ENCODE measurements around the gene HOXA2. TPM values are rescaled to one million over a fixed set of nuclear protein-coding genes. Genes with fewer than 3 reads are reported as not detected.

Gene HOXA2
- total and polyA plus RNA-seq, 2 of the 8 experiments (the other 6 are each of a cell fraction or from before 2014, with no cell fraction given) = not detected

DNA sequence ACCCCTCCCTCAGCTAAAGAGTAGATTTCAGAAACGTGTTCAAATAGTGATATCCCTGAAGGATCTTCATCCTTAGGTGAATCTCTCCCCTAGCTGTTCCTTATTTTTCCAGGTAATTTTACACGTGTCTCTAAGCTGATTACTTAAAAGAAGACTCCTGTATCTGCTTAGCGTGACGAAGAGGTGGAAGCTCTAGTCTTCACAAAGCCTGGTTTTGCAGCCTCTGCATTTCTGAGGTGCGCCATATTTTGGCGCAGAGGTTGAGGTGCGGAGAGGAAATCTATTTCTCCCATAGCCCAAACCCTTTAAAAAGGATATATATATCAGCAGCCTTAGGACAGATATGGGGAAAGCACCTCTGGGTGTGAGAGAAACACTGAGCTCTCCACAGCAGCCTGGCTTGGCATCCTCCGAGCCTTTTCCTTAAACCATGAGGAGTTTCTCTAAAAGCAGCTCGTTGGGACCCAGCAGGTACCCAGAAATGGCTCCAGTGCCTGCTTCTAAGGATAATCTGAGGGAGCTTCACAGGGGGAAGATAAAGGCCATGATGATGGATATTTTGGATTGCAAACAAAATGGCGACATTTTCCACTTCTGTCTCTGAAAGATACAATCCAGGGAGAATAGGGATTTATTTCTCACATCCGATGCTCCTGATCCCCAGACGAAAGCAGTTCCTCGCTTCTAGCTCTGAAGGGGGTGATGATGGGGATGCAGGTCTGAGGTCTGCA is 3.0 kb upstream of the HOXA2 start:
- H3K4me1 ChIP-seq (replicated peaks in 1 of 4; ENCODE audit: control insufficient read depth in 3 of 4, insufficient read depth in 4 of 4, low read length in 3 of 4) = peaks cover 0 to 16% (median 11%) of the 10 kb centered on the region in 4 experiments; a peak in 6 of 7 replicates
- H4K5ac ChIP-seq (ENCODE audit: insufficient read length, low read depth, low read length) = no peak overlapping the region
- no peak overlapping the region for H3K56ac ChIP-seq (replicated peaks; ENCODE audit: insufficient read length, low read depth, low read length)
- no peak for DNase-seq (ENCODE audit: low read depth in 1 of 2, low spot score in 2 of 2)
- H2BK12ac ChIP-seq (ENCODE audit: low read depth, low read length) = no peak overlapping the region
- H3K79me2 ChIP-seq (ENCODE audit: control insufficient read depth in 1 of 2, insufficient read depth in 2 of 2, low read length in 2 of 2) = no peaks in the 10 kb centered on the region
- CTCF ChIA-PET (ENCODE audit: partially characterized antibody) = interaction anchor here (0.8 to 2.9 kb wide), 10 partner anchors 9 to 65 kb away, joined by 3 to 13 read pairs (median 4); partner anchors contain the start of gene HOXA5
- H3K23me2 ChIP-seq (ENCODE audit: low read depth, low read length) = 0 out of 2 replicates have a peak, but pooled peaks cover 1% of the 10 kb centered on the region
- H3K36me3 ChIP-seq (ENCODE audit: control insufficient read depth in 2 of 4, insufficient read depth in 4 of 4, low read length in 3 of 4) = peaks cover 0 to 11% (median 0%) of the 10 kb centered on the region in 4 experiments; a peak in 1 of 8 replicates
- H2BK120ac ChIP-seq (replicated peaks; ENCODE audit: low read depth, low read length) = no peak overlapping the region
- H2AK5ac ChIP-seq (ENCODE audit: low read depth, low read length) = no peak overlapping the region
- H3K9ac ChIP-seq (replicated peaks in 1 of 4; ENCODE audit: extremely low read depth in 1 of 4, low read depth in 3 of 4, low read length in 3 of 4) = no peak overlapping the region
- H3K4me2 ChIP-seq (ENCODE audit: insufficient read depth in 1 of 2, low read depth in 2 of 2, low read length in 2 of 2) = no peak overlapping the region
- H4K8ac ChIP-seq (ENCODE audit: extremely low read depth, insufficient read depth, low read length) = no peak overlapping the region
- no peak overlapping the region for H2BK20ac ChIP-seq (ENCODE audit: low read length)
- H3K4ac ChIP-seq (replicated peaks; ENCODE audit: insufficient read length, low read depth, low read length) = no peak overlapping the region
- no peak overlapping the region for H4K91ac ChIP-seq (replicated peaks; ENCODE audit: insufficient read length, low read length)
- WGBS, 2 experiments (ENCODE audit: extremely low coverage in 1 of 2, insufficient coverage in 1 of 2, insufficient read length in 1 of 2, insufficient replicate concordance in 2 of 2, low coverage in 1 of 2, low lambda C conversion rate in 2 of 2, missing lambda C conversion rate in 1 of 2) = 18% methylated on average over 13 of the region's 13 CpGs; no CpG with 5 or more reads in 1 of the 2 experiments
- H2BK5ac ChIP-seq (ENCODE audit: low read depth, low read length) = no peak overlapping the region
- H3K14ac ChIP-seq (ENCODE audit: insufficient read length) = no peak overlapping the region
- TF ChIP-seq GABPA (IDR thresholded peaks at IDR 0.05; ENCODE audit: borderline replicate concordance, insufficient read depth, low read length) = no peak
- peak; percentile 54 for TF ChIP-seq RNF2 (IDR thresholded peaks at IDR 0.05; ENCODE audit: borderline replicate concordance, low read depth, low read length, missing control alignments, poor library complexity, severe bottlenecking)
- POLR2A ChIA-PET (ENCODE audit: partially characterized antibody) = interaction anchor here (1.1 to 2.8 kb wide), 3 partner anchors 9 to 13 kb away, joined by 3 to 6 read pairs (median 5); partner anchors contain the start of gene HOXA1
- no peak overlapping the region for H3K18ac ChIP-seq (ENCODE audit: extremely low read depth, low read length)
- no peak overlapping the region for H2BK15ac ChIP-seq (ENCODE audit: low read length)
- H3K79me1 ChIP-seq (ENCODE audit: low read depth, low read length) = no peaks in the 10 kb centered on the region
- no peak overlapping the region for H3K23ac ChIP-seq (ENCODE audit: insufficient read length)
- H3K27ac ChIP-seq (ENCODE audit: low read depth, low read length) = no peak overlapping the region
- no peak for FAIRE-seq
- H3K4me3 ChIP-seq (ENCODE audit: extremely low read depth in 1 of 4, insufficient read depth in 2 of 4, low read depth in 3 of 4, low read length in 4 of 4) = no peak overlapping the region
- H2AFZ ChIP-seq (ENCODE audit: low read length) = no peak overlapping the region
- peaks cover 98 to 100% (median 99%) of the 10 kb centered on the region in 4 experiments for H3K27me3 ChIP-seq (replicated peaks in 1 of 4; ENCODE audit: control insufficient read depth in 3 of 4, extremely low read depth in 1 of 4, insufficient read depth in 3 of 4, low read length in 3 of 4)
- no peaks in the 10 kb centered on the region for H3K9me3 ChIP-seq (ENCODE audit: insufficient read depth in 2 of 2, low read depth in 1 of 2, low read length in 1 of 2)
- H4K20me1 ChIP-seq (replicated peaks in 1 of 2; ENCODE audit: control insufficient read depth in 1 of 2, insufficient read depth in 2 of 2, low read length in 2 of 2) = peaks cover 21 to 38% of the 10 kb centered on the region in 2 experiments
